Naive B cell (primary cell): Measurements from ENCODE around the gene ATXN10. TPM values are rescaled to one million over a fixed set of nuclear protein-coding genes. Genes with fewer than 3 reads are reported as not detected.

ENCODE experiments used
- ATAC-seq, 2 donors: fragments of 150-1000 bp; cut with Tn5 transposase; 2 replicates each; pipeline ENCODE4 v1.10.0; 2021; ENCODE audit warnings: low read depth in 2 of 2, mild to moderate bottlenecking in 2 of 2, moderate library complexity in 2 of 2
- DNase-seq: peaks from one replicate; pipeline ENCODE4 v3.0.0; 2022
- H3K27ac Mint-ChIP-seq, 6 donors: one replicate each; pipeline ENCODE4 v1.8.0; 2020 to 2022; ENCODE audit warnings: mild to moderate bottlenecking in 6 of 6, mixed read lengths in 6 of 6, moderate library complexity in 5 of 6, inconsistent platforms in 2 of 6
- H3K27me3 Mint-ChIP-seq, 3 donors: one replicate each; pipeline ENCODE4 v1.8.0; 2021 to 2022; ENCODE audit warnings: mixed read lengths in 3 of 3, mild to moderate bottlenecking in 1 of 3
- H3K36me3 Mint-ChIP-seq, 2 donors: one replicate each; pipeline ENCODE4 v1.8.0; 2020 to 2022; ENCODE audit warnings: mixed read lengths in 2 of 2, inconsistent platforms in 1 of 2, mild to moderate bottlenecking in 1 of 2
- H3K4me1 Mint-ChIP-seq, 3 donors: one replicate each; pipeline ENCODE4 v1.8.0; 2020 to 2022; ENCODE audit warnings: mixed read lengths in 3 of 3, inconsistent platforms in 1 of 3, mild to moderate bottlenecking in 1 of 3, moderate library complexity in 1 of 3
- H3K4me3 Mint-ChIP-seq, 8 donors: one replicate each; pipeline ENCODE4 v1.8.0; 2020 to 2022; ENCODE audit warnings: mild to moderate bottlenecking in 8 of 8, mixed read lengths in 8 of 8, moderate library complexity in 8 of 8, inconsistent platforms in 2 of 8
- H3K9me3 Mint-ChIP-seq, 7 donors: one replicate each; pipeline ENCODE4 v1.8.0; 2020 to 2022; ENCODE audit warnings: mixed read lengths in 7 of 7, mild to moderate bottlenecking in 5 of 7, inconsistent platforms in 2 of 7, moderate library complexity in 1 of 7
- polyA plus RNA-seq, 6 donors: library from polyadenylated mRNA; unstranded; fragments of 300-500 nt; fragmentation: Illumina TruSeq; gene quantifications; one replicate each; pipeline ENCODE4 v1.2.3, GENCODE V29; 2021; ENCODE audit warnings: low read depth in 6 of 6

The ATXN10 gene
- polyA plus RNA-seq, 6 donors from 2014 or later = 103 to 162 (median 125) TPM

- Mint-ChIP-seq H3K27me3 (no peaks in the 10 kb centered on the region), H3K36me3 (peaks cover 7 to 17% of the 10 kb centered on the region in 2 donors), H3K4me1 (peaks cover 0 to 4% (median 0%) of the 10 kb centered on the region in 3 donors), H3K9me3 (no peaks in the 10 kb centered on the region), H3K27ac (no peak overlapping the region), H3K4me3 (no peak overlapping the region)
- DNase-seq (no peak), ATAC-seq (no peak)
Observed at GRCh38 chr22:45804986-45805325, 133.3 kb downstream of the ATXN10 start.

- Mint-ChIP-seq H3K27ac (peak overlapping the region in 2 of 6 donors; percentile 12 to 44), H3K9me3 (no peaks in the 10 kb centered on the region), H3K4me3 (no peak overlapping the region), H3K27me3 (no peaks in the 10 kb centered on the region), H3K4me1 (peaks cover 0 to 4% (median 0%) of the 10 kb centered on the region in 3 donors), H3K36me3 (peaks cover 7 to 17% of the 10 kb centered on the region in 2 donors)
- ATAC-seq = no peak
- DNase-seq = no peak
Observed at GRCh38 chr22:45805413-45805812, 133.8 kb downstream of the ATXN10 start.

GRCh38 chr22:45807156-45807915, 135.7 kb downstream of the ATXN10 start:
- ATAC-seq = no peak
- Mint-ChIP-seq H3K27me3 (no peaks in the 10 kb centered on the region), H3K4me1 (peaks cover 0 to 4% (median 0%) of the 10 kb centered on the region in 3 donors), H3K4me3 (no peak overlapping the region), H3K36me3 (peaks cover 10 to 18% of the 10 kb centered on the region in 2 donors), H3K9me3 (no peaks in the 10 kb centered on the region), H3K27ac (peak overlapping the region in 1 of 6 donors; percentile 33)
- DNase-seq = no peak

- no peaks in the 10 kb centered on the region for H3K9me3 Mint-ChIP-seq
- H3K27ac Mint-ChIP-seq = no peak overlapping the region
- DNase-seq (no peak), ATAC-seq (no peak)
- no peak overlapping the region for H3K4me3 Mint-ChIP-seq
- no peaks in the 10 kb centered on the region for H3K27me3 Mint-ChIP-seq
- H3K36me3 Mint-ChIP-seq = peaks cover 25 to 32% of the 10 kb centered on the region in 2 donors
- H3K4me1 Mint-ChIP-seq = no peaks in the 10 kb centered on the region
Observed at GRCh38 chr22:45812910-45813309, 141.3 kb downstream of the ATXN10 start.

- no peaks in the 10 kb centered on the region for H3K27me3 Mint-ChIP-seq
- peaks cover 20 to 31% of the 10 kb centered on the region in 2 donors for H3K36me3 Mint-ChIP-seq
Observed at GRCh38 chr22:45814198-45814597, 142.6 kb downstream of the ATXN10 start.

GRCh38 chr22:45816776-45817175, 145.1 kb downstream of the ATXN10 start:
- Mint-ChIP-seq H3K4me3 (no peak overlapping the region), H3K36me3 (peaks cover 25 to 26% of the 10 kb centered on the region in 2 donors), H3K9me3 (no peaks in the 10 kb centered on the region), H3K4me1 (no peaks in the 10 kb centered on the region), H3K27ac (no peak overlapping the region), H3K27me3 (no peaks in the 10 kb centered on the region)
- no peak for ATAC-seq
- no peak for DNase-seq

More at GRCh38 chr22:45814198-45814597, 142.6 kb downstream of the ATXN10 start:
- ATAC-seq (no peak), DNase-seq (no peak)
- no peaks in the 10 kb centered on the region for H3K4me1 Mint-ChIP-seq
- no peaks in the 10 kb centered on the region for H3K9me3 Mint-ChIP-seq
- H3K27ac Mint-ChIP-seq = no peak overlapping the region
- no peak overlapping the region for H3K4me3 Mint-ChIP-seq

GRCh38 chr22:45817745-45818423, 146.2 kb downstream of the ATXN10 start:
- no peak for ATAC-seq
- H3K9me3 Mint-ChIP-seq = no peaks in the 10 kb centered on the region
- peak overlapping the region in 1 of 8 donors; percentile 74 for H3K4me3 Mint-ChIP-seq
- no peak overlapping the region for H3K27ac Mint-ChIP-seq
- H3K4me1 Mint-ChIP-seq = no peaks in the 10 kb centered on the region
- no peak for DNase-seq
- no peaks in the 10 kb centered on the region for H3K27me3 Mint-ChIP-seq
- peaks cover 20 to 22% of the 10 kb centered on the region in 2 donors for H3K36me3 Mint-ChIP-seq

GRCh38 chr22:45818424-45819085, 146.9 kb downstream of the ATXN10 start:
- Mint-ChIP-seq H3K27me3 (no peaks in the 10 kb centered on the region), H3K27ac (peak overlapping the region in 2 of 6 donors; percentile 44 to 74), H3K4me3 (peak overlapping the region in 1 of 8 donors; percentile 74), H3K4me1 (no peaks in the 10 kb centered on the region), H3K36me3 (peaks cover 19 to 20% of the 10 kb centered on the region in 2 donors), H3K9me3 (no peaks in the 10 kb centered on the region)
- DNase-seq (no peak), ATAC-seq (no peak)

- Mint-ChIP-seq H3K27ac (no peak overlapping the region), H3K4me3 (no peak overlapping the region), H3K4me1 (no peaks in the 10 kb centered on the region), H3K36me3 (peaks cover 14 to 17% of the 10 kb centered on the region in 2 donors), H3K9me3 (no peaks in the 10 kb centered on the region), H3K27me3 (no peaks in the 10 kb centered on the region)
- DNase-seq (no peak), ATAC-seq (no peak)
Observed at GRCh38 chr22:45819305-45819704, 147.7 kb downstream of the ATXN10 start.

GRCh38 chr22:45823336-45823735, 151.7 kb downstream of the ATXN10 start:
- ATAC-seq = no peak
- Mint-ChIP-seq H3K4me3 (no peak overlapping the region), H3K36me3 (peaks cover 26 to 30% of the 10 kb centered on the region in 2 donors), H3K27ac (peak overlapping the region in 1 of 6 donors; percentile 44), H3K9me3 (peaks cover 0 to 6% (median 0%) of the 10 kb centered on the region in 7 donors), H3K4me1 (peaks cover 0 to 10% (median 0%) of the 10 kb centered on the region in 3 donors), H3K27me3 (no peaks in the 10 kb centered on the region)
- no peak for DNase-seq

- Mint-ChIP-seq H3K9me3 (peaks cover 0 to 8% (median 5%) of the 10 kb centered on the region in 7 donors), H3K36me3 (peaks cover 26 to 35% of the 10 kb centered on the region in 2 donors), H3K27ac (peak overlapping the region in 2 of 6 donors; percentile 1 to 51), H3K4me3 (no peak overlapping the region), H3K27me3 (no peaks in the 10 kb centered on the region), H3K4me1 (peaks cover 0 to 11% (median 0%) of the 10 kb centered on the region in 3 donors)
- DNase-seq = no peak
- no peak for ATAC-seq
Observed at GRCh38 chr22:45826520-45826919, 154.9 kb downstream of the ATXN10 start.

- peaks cover 0 to 11% (median 0%) of the 10 kb centered on the region in 3 donors for H3K4me1 Mint-ChIP-seq
- H3K9me3 Mint-ChIP-seq = peaks cover 0 to 8% (median 5%) of the 10 kb centered on the region in 7 donors
- DNase-seq (no peak), ATAC-seq (no peak)
- no peaks in the 10 kb centered on the region for H3K27me3 Mint-ChIP-seq
- H3K36me3 Mint-ChIP-seq = peaks cover 26 to 35% of the 10 kb centered on the region in 2 donors
- no peak overlapping the region for H3K4me3 Mint-ChIP-seq
- no peak overlapping the region for H3K27ac Mint-ChIP-seq
Observed at GRCh38 chr22:45828841-45829240, 157.2 kb downstream of the ATXN10 start.

- DNase-seq (no peak), ATAC-seq (no peak)
- peaks cover 9 to 26% of the 10 kb centered on the region in 2 donors for H3K36me3 Mint-ChIP-seq
- H3K27me3 Mint-ChIP-seq = no peaks in the 10 kb centered on the region
- peaks cover 0 to 10% (median 5%) of the 10 kb centered on the region in 3 donors for H3K4me1 Mint-ChIP-seq
- no peak overlapping the region for H3K27ac Mint-ChIP-seq
- peaks cover 0 to 8% (median 5%) of the 10 kb centered on the region in 7 donors for H3K9me3 Mint-ChIP-seq
- no peak overlapping the region for H3K4me3 Mint-ChIP-seq
Observed at GRCh38 chr22:45830531-45831245, 159.1 kb downstream of the ATXN10 start.
